IMR-90 (cell line): ENCODE results near the gene IER5L. TPM values are rescaled to one million over a fixed set of nuclear protein-coding genes. Genes with fewer than 3 reads are reported as not detected.

Source experiments
- ATAC-seq: fragments of 200-7000 bp; cut with Tn5 transposase; 2 replicates; pipeline ENCODE4 v1.9.1; 2020; ENCODE audit warnings: low read depth, mild to moderate bottlenecking, moderate library complexity
- BruUV-seq: library from RNA; stranded (reverse); fragments of 400-500 nt; replicated peaks from 2 replicates; lab custom pipeline; 2021; lab: Mats Ljungman, UMichigan
- CTCF ChIA-PET: fragments of 300-600 bp; formaldehyde crosslinking; extraction: SDS; loops from one replicate; lab custom pipeline; 2021; ENCODE audit warnings: antibody characterized with exemption; lab: Yijun Ruan, JAX
- POLR2A ChIA-PET: fragments of 300-600 bp; sonication (Branson Sonifier 250); formaldehyde crosslinking; loops from one replicate; lab custom pipeline; 2022; ENCODE audit warnings: antibody characterized with exemption; ENCODE audit not compliant: unreplicated experiment; lab: Charles Lee
- DNase-seq: peaks from one replicate; pipeline ENCODE4 v3.0.0; 2013
- H2AFZ ChIP-seq: replicated peaks from 2 replicates; pipeline ENCODE3; 2013; ENCODE audit warnings: low read length, mild to moderate bottlenecking; ENCODE audit not compliant: poor library complexity
- H2AK5ac ChIP-seq: 2 replicates; pipeline ENCODE4 v1.6.1; 2013; ENCODE audit warnings: low read depth, low read length, inconsistent platforms
- H2AK9ac ChIP-seq: replicated peaks from 2 replicates; pipeline ENCODE3; 2013; ENCODE audit warnings: mild to moderate bottlenecking, low read depth, low read length, moderate library complexity; ENCODE audit not compliant: poor library complexity
- H2BK120ac ChIP-seq: 2 replicates; pipeline ENCODE4 v1.6.1; 2013; ENCODE audit warnings: low read depth, low read length, inconsistent platforms
- H2BK15ac ChIP-seq: 3 replicates; pipeline ENCODE4 v1.6.1; 2013; ENCODE audit warnings: low read depth, low read length, inconsistent platforms
- H2BK20ac ChIP-seq: 2 replicates; pipeline ENCODE4 v1.6.1; 2013; ENCODE audit warnings: low read depth, mild to moderate bottlenecking, inconsistent platforms, low read length, moderate library complexity
- H2BK5ac ChIP-seq: 2 replicates; pipeline ENCODE4 v1.6.1; 2013; ENCODE audit warnings: mild to moderate bottlenecking, low read depth, low read length, inconsistent platforms; ENCODE audit not compliant: poor library complexity, severe bottlenecking
- H3K14ac ChIP-seq: replicated peaks from 2 replicates; pipeline ENCODE4 v1.6.1; 2013; ENCODE audit warnings: low read depth, low read length, inconsistent platforms
- H3K18ac ChIP-seq: 2 replicates; pipeline ENCODE4 v1.6.1; 2013; ENCODE audit warnings: low read depth, low read length, control low read depth
- H3K23ac ChIP-seq: 2 replicates; pipeline ENCODE4 v1.6.1; 2013; ENCODE audit warnings: low read depth, low read length, inconsistent platforms
- H3K27ac ChIP-seq: 2 replicates; pipeline ENCODE4 v1.5.1; 2013; ENCODE audit warnings: mild to moderate bottlenecking, control low read depth, low read length; ENCODE audit not compliant: insufficient read depth
- H3K27me3 ChIP-seq: 2 replicates; pipeline ENCODE4 v1.6.1; 2013; ENCODE audit warnings: low read length; ENCODE audit not compliant: control insufficient read depth, insufficient read depth
- H3K36me3 ChIP-seq: 2 replicates; pipeline ENCODE4 v1.6.1; 2013; ENCODE audit warnings: low read length, mixed read lengths; ENCODE audit not compliant: control insufficient read depth, insufficient read depth
- H3K4ac ChIP-seq: 2 replicates; pipeline ENCODE4 v1.6.1; 2013; ENCODE audit warnings: low read depth, low read length, inconsistent platforms
- H3K4me1 ChIP-seq: 2 replicates; pipeline ENCODE4 v1.6.1; 2013; ENCODE audit warnings: low read length, mixed read lengths; ENCODE audit not compliant: control insufficient read depth, insufficient read depth
- H3K4me2 ChIP-seq: 2 replicates; pipeline ENCODE4 v1.6.1; 2013; ENCODE audit warnings: low read depth, mild to moderate bottlenecking, control low read depth, low read length, moderate library complexity
- H3K4me3 ChIP-seq: 2 replicates; pipeline ENCODE4 v1.5.1; 2013; ENCODE audit warnings: low read depth, mild to moderate bottlenecking, control low read depth, low read length, moderate library complexity; ENCODE audit not compliant: insufficient read depth
- H3K56ac ChIP-seq: 2 replicates; pipeline ENCODE4 v1.6.1; 2013; ENCODE audit warnings: low read length, inconsistent platforms; ENCODE audit not compliant: insufficient read depth; ENCODE audit errors: extremely low read depth
- H3K79me1 ChIP-seq, 2 experiments: 2 replicates each; pipeline ENCODE4 v1.6.1; 2013; ENCODE audit warnings: low read length in 2 of 2, inconsistent platforms in 1 of 2, low read depth in 1 of 2
- H3K9ac ChIP-seq: 2 replicates; pipeline ENCODE4 v1.6.1; 2013; ENCODE audit warnings: low read depth, low read length, control low read depth
- H3K9me1 ChIP-seq: 2 replicates; pipeline ENCODE4 v1.6.1; 2013; ENCODE audit warnings: low read length, inconsistent platforms; ENCODE audit not compliant: insufficient read depth
- H3K9me3 ChIP-seq: 2 replicates; pipeline ENCODE4 v1.6.1; 2013; ENCODE audit warnings: low read length; ENCODE audit not compliant: control insufficient read depth, insufficient read depth
- H4K20me1 ChIP-seq: 2 replicates; pipeline ENCODE4 v1.6.1; 2013; ENCODE audit warnings: low read length, inconsistent platforms; ENCODE audit not compliant: insufficient read depth
- H4K5ac ChIP-seq: 2 replicates; pipeline ENCODE4 v1.6.1; 2013; ENCODE audit warnings: mild to moderate bottlenecking, low read depth, low read length, control low read depth
- H4K8ac ChIP-seq, 2 experiments: 2 replicates each; pipeline ENCODE4 v1.6.1; 2013; ENCODE audit warnings: low read depth in 2 of 2, low read length in 2 of 2, control low read depth in 1 of 2, inconsistent platforms in 1 of 2
- H4K91ac ChIP-seq: 2 replicates; pipeline ENCODE4 v1.6.1; 2013; ENCODE audit warnings: low read depth, low read length, inconsistent platforms; ENCODE audit not compliant: insufficient read depth
- BHLHE40 ChIP-seq: fragments of 150-350 bp; IDR thresholded peaks from 2 replicates; pipeline ENCODE4 v1.6.1; 2016; ENCODE audit warnings: mild to moderate bottlenecking, low read depth, low read length
- CEBPB ChIP-seq: IDR thresholded peaks from 2 replicates; pipeline ENCODE4 v1.6.1; 2012; ENCODE audit warnings: low read depth, low read length, improper control_type of control experiment
- CHD1 ChIP-seq: IDR thresholded peaks from 2 replicates; pipeline ENCODE4 v1.6.1; 2012; ENCODE audit warnings: low read depth, low read length, improper control_type of control experiment
- CTCF ChIP-seq: conservative IDR thresholded peaks from 2 replicates; pipeline ENCODE4 v1.5.1; 2012; ENCODE audit warnings: mild to moderate bottlenecking, low read depth, low read length, improper control_type of control experiment
- FOS ChIP-seq: fragments of 150-350 bp; IDR thresholded peaks from 2 replicates; pipeline ENCODE4 v1.6.1; 2016; ENCODE audit warnings: low read depth, low read length
- MAFK ChIP-seq: IDR thresholded peaks from 2 replicates; pipeline ENCODE4 v1.6.1; 2012; ENCODE audit warnings: low read depth, low read length, improper control_type of control experiment
- MAZ ChIP-seq: IDR thresholded peaks from 2 replicates; pipeline ENCODE4 v1.6.1; 2012; ENCODE audit warnings: low read depth, mild to moderate bottlenecking, low read length, improper control_type of control experiment, moderate library complexity, borderline replicate concordance
- NFE2L2 ChIP-seq: fragments of 150-350 bp; IDR thresholded peaks from 2 replicates; pipeline ENCODE4 v1.6.1; 2016; ENCODE audit warnings: low read depth, mild to moderate bottlenecking, low read length
- RAD21 ChIP-seq: IDR thresholded peaks from 2 replicates; pipeline ENCODE4 v1.6.1; 2012; ENCODE audit warnings: low read length, improper control_type of control experiment
- RCOR1 ChIP-seq: IDR thresholded peaks from 2 replicates; pipeline ENCODE4 v1.6.1; 2012; ENCODE audit warnings: mild to moderate bottlenecking, low read length, improper control_type of control experiment; ENCODE audit not compliant: insufficient replicate concordance
- RFX5 ChIP-seq: IDR thresholded peaks from 2 replicates; pipeline ENCODE4 v1.8.0; 2012; ENCODE audit warnings: low read depth, mild to moderate bottlenecking, low read length, moderate library complexity
- SMC3 ChIP-seq: fragments of 150-350 bp; IDR thresholded peaks from 2 replicates; pipeline ENCODE4 v1.6.1; 2016; ENCODE audit warnings: low read depth, mild to moderate bottlenecking, antibody characterized with exemption, low read length, moderate library complexity
- WGBS, 2 experiments: methylation state at CpG; one replicate each; pipeline versions ENCODE4 v1.1.5 to v1.1.7; 2013; ENCODE audit warnings: missing lambda C conversion rate in 2 of 2; ENCODE audit not compliant: insufficient read length in 1 of 2; ENCODE audit errors: extremely low coverage in 2 of 2; 5-methylcytosine and 5-hydroxymethylcytosine counted together
- dilution Hi-C: fragments of 300-500 bp; cut with HindIII; formaldehyde crosslinking; loops from one replicate; pipeline ENCODE4 v1.14.3; 2018; ENCODE audit warnings: low sequenced_read_pairs; ENCODE audit not compliant: unreplicated experiment
- in situ Hi-C: fragments of 300-500 bp; cut with MboI; formaldehyde crosslinking; loops from 3 replicates; pipeline ENCODE4 v1.14.3; 2019; ENCODE audit warnings: low sequenced_read_pairs, inconsistent platforms, mixed read lengths
- intact Hi-C: fragments of 100-400 bp; cut with micrococcal nuclease; formaldehyde crosslinking; loops from 2 replicates; pipeline ENCODE4 v1.10.0; 2022
- polyA plus RNA-seq, 3 experiments: library from polyadenylated mRNA; depleted of rRNA; stranded (reverse); fragments of >200 nt; gene quantifications; 2 replicates each; pipeline ENCODE4 v1.2.3, GENCODE V29; 2012; ENCODE audit warnings: low replicate concordance in 1 of 3
- total RNA-seq: library from RNA; depleted of rRNA; stranded (reverse); fragments of >200 nt; gene quantifications from 2 replicates; pipeline ENCODE4 v1.2.3, GENCODE V29; 2012
- TF ChIP-seq, protein P1 (sequence below): fragments of 150-350 bp; IDR thresholded peaks from 2 replicates; pipeline ENCODE4 v1.6.1; 2017; ENCODE audit warnings: mild to moderate bottlenecking, antibody characterized with exemption, low read length, low read depth
- TF ChIP-seq, protein P2 (sequence below): fragments of 150-350 bp; IDR thresholded peaks from 2 replicates; pipeline ENCODE4 v1.6.1; 2016; ENCODE audit warnings: low read depth, mild to moderate bottlenecking, low read length, moderate library complexity, borderline replicate concordance

IER5L gene
- total and polyA plus RNA-seq, 2 of the 4 experiments (the other 2 are of a cell fraction) = 12.5 to 13.4 TPM

DNA sequence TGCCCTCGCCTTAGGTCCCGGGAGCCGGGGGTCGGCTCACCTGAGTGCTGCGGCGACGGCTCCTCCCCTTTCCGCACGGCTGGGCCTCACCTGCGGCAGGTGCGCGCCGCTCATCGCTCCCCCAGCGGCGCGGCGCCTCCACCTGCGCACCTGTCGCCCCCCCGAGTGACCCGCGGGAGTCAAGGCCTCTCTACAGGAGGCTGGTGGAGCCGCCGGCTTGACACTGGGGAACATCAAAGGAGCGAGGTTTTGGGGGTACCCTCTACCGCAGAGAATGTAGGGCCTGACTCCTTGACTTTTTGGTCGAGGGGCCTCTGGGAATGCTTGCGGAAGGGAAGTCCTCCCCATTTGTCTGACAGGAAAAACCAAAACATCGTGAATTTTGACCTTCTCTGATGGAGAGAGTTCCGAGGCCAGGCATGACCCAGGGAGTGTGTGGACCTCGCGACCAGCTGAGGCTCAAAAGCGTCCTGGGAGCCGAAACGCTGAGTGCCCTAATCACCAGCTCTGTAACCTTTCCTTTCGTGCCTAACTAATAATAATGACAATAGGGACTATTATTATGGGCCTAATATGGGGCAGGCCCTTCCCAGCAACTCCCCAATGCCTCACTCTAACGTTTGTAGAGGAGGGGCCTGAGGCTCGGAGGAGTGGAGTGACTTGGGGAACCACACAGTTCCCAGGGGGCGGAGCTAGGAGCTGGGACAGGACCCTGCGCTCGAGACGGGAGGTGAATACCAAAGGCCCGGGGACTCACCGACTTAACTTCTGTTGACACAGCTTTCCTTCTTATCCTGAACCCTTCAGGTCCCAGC, 714 bp upstream of the IER5L start:
- CTCF ChIA-PET = no interaction called here
- H2BK5ac ChIP-seq = no peak overlapping the region
- H2AK9ac ChIP-seq = peak overlapping the region; percentile 79
- peaks cover 4% of the 10 kb centered on the region for H3K4me1 ChIP-seq
- no peak overlapping the region for H3K14ac ChIP-seq
- no peak for ATAC-seq
- no peaks in the 10 kb centered on the region for H3K9me3 ChIP-seq
- no peak overlapping the region for H4K91ac ChIP-seq
- H2AK5ac ChIP-seq = no peak overlapping the region
- in situ Hi-C loops (no loop called here), dilution Hi-C loops (no loop called here), intact Hi-C loops (loop anchor here (1.0 to 5.0 kb wide), 2 partner anchors 139 to 318 kb away; no protein-coding TSS in a partner anchor)
- no peak overlapping the region for H4K5ac ChIP-seq
- peak overlapping the region; percentile 36; the same call in 1 of the 2 replicates for H3K4me2 ChIP-seq
- POLR2A ChIA-PET = interaction anchor here (0.5 to 2.0 kb wide), 15 partner anchors 12 to 1697 kb away, joined by 3 to 14 read pairs (median 3); no protein-coding TSS in a partner anchor
- H4K20me1 ChIP-seq = peaks cover 16% of the 10 kb centered on the region
- no peak overlapping the region for H3K56ac ChIP-seq
- DNase-seq = no peak
- H3K9me1 ChIP-seq = no peaks in the 10 kb centered on the region
- H4K8ac ChIP-seq = no peak overlapping the region
- TF ChIP-seq, protein P1, sequence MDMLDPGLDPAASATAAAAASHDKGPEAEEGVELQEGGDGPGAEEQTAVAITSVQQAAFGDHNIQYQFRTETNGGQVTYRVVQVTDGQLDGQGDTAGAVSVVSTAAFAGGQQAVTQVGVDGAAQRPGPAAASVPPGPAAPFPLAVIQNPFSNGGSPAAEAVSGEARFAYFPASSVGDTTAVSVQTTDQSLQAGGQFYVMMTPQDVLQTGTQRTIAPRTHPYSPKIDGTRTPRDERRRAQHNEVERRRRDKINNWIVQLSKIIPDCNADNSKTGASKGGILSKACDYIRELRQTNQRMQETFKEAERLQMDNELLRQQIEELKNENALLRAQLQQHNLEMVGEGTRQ = no peak
- TF ChIP-seq CTCF = no peak
- no peak for TF ChIP-seq RCOR1
- no peak for TF ChIP-seq RAD21
- TF ChIP-seq CEBPB = no peak
- TF ChIP-seq MAZ = no peak
- no peak; the same call in 1 of the 2 replicates for TF ChIP-seq FOS
- no peak for TF ChIP-seq SMC3
- TF ChIP-seq CHD1 = no peak
- no peak for TF ChIP-seq NFE2L2
- TF ChIP-seq, protein P2, sequence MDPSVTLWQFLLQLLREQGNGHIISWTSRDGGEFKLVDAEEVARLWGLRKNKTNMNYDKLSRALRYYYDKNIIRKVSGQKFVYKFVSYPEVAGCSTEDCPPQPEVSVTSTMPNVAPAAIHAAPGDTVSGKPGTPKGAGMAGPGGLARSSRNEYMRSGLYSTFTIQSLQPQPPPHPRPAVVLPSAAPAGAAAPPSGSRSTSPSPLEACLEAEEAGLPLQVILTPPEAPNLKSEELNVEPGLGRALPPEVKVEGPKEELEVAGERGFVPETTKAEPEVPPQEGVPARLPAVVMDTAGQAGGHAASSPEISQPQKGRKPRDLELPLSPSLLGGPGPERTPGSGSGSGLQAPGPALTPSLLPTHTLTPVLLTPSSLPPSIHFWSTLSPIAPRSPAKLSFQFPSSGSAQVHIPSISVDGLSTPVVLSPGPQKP = no peak
- TF ChIP-seq MAFK = no peak
- no peak for TF ChIP-seq BHLHE40
- no peak for TF ChIP-seq RFX5
- no peak overlapping the region for H2BK120ac ChIP-seq
- H3K9ac ChIP-seq = no peak overlapping the region
- H2BK20ac ChIP-seq = no peak overlapping the region
- H3K4me3 ChIP-seq = no peak overlapping the region
- H3K79me1 ChIP-seq = peaks cover 0 to 9% of the 10 kb centered on the region in 2 experiments; a peak in 2 of 4 replicates
- no peak overlapping the region; the same call in 1 of the 2 replicates for H3K23ac ChIP-seq
- no peak overlapping the region for H3K18ac ChIP-seq
- no peaks in the 10 kb centered on the region for H3K27me3 ChIP-seq
- no peak overlapping the region for H2BK15ac ChIP-seq
- H3K27ac ChIP-seq = no peak overlapping the region
- no peak overlapping the region for H3K4ac ChIP-seq
- H3K36me3 ChIP-seq = peaks cover 4% of the 10 kb centered on the region; the same call in 1 of the 2 replicates
- H2AFZ ChIP-seq = peak overlapping the region; percentile 89
- BruUV-seq = no TSS peak
- 16% methylated on average over 3 of the region's 45 CpGs; no CpG with 5 or more reads in 1 of the 2 experiments for WGBS, 2 experiments
